Endothelial cell of umbilical vein (primary cell): ENCODE measurements around the gene EFHC1. TPM values are rescaled to one million over a fixed set of nuclear protein-coding genes. Genes with fewer than 3 reads are reported as not detected.

Source experiments
- BruUV-seq: library from RNA; stranded (reverse); fragments of 400-500 nt; replicated peaks from 2 replicates; lab custom pipeline; 2021; lab: Mats Ljungman, UMichigan
- CTCF ChIA-PET: fragments of 300-600, 350-600 bp; sonication (Branson Sonifier 250); formaldehyde crosslinking; loops from one replicate; lab custom pipeline; 2021; ENCODE audit warnings: antibody characterized with exemption, inconsistent platforms; lab: Charles Lee
- POLR2A ChIA-PET: fragments of 300-600, 350-600 bp; sonication (Branson Sonifier 250); formaldehyde crosslinking; loops from one replicate; lab custom pipeline; 2021; ENCODE audit warnings: antibody characterized with exemption, inconsistent platforms; lab: Charles Lee
- DNase-seq: peaks from one replicate; pipeline ENCODE4 v3.0.0-alpha.2; 2011; ENCODE audit warnings: low read depth, low spot score
- FAIRE-seq: peaks from 2 replicates; lab custom pipeline; 2011; peaks lifted over from hg19 to GRCh38; lab: Jason Lieb, UNC
- H2AFZ ChIP-seq: 2 replicates; pipeline ENCODE4 v1.6.0; 2012; ENCODE audit warnings: low read depth, low read length, control low read depth, inconsistent platforms
- H3K27ac ChIP-seq: 2 replicates; pipeline ENCODE4 v1.5.1; 2011; ENCODE audit warnings: low read depth, mild to moderate bottlenecking, control low read depth, low read length, moderate library complexity; ENCODE audit not compliant: insufficient read depth
- H3K27me3 ChIP-seq, 2 experiments: 2 replicates each; pipeline versions ENCODE4 v1.6.0 to v1.6.1; 2011; ENCODE audit warnings: low read length in 2 of 2, mixed read lengths in 1 of 2; ENCODE audit not compliant: control insufficient read depth in 2 of 2, insufficient read depth in 2 of 2
- H3K36me3 ChIP-seq, 2 experiments: 2 replicates in 1 of 2; 3 replicates in 1 of 2; pipeline ENCODE4 v1.5.1; 2011; ENCODE audit warnings: low read length in 2 of 2, mild to moderate bottlenecking in 1 of 2, moderate library complexity in 1 of 2; ENCODE audit not compliant: control insufficient read depth in 2 of 2, insufficient read depth in 2 of 2; ENCODE audit errors: extremely low read depth in 1 of 2
- H3K4me1 ChIP-seq: 3 replicates; pipeline ENCODE4 v1.5.1; 2011; ENCODE audit warnings: mild to moderate bottlenecking, low read length; ENCODE audit not compliant: control insufficient read depth, insufficient read depth; ENCODE audit errors: extremely low read depth
- H3K4me2 ChIP-seq: 2 replicates; pipeline ENCODE4 v1.6.1; 2011; ENCODE audit warnings: low read length, control low read depth, mixed read lengths; ENCODE audit not compliant: insufficient read depth
- H3K4me3 ChIP-seq, 3 experiments: fragments of 200-600 bp in 1 of 3; sonication (generic), shearing (Covaris generic) in 1 of 3; replicated peaks in 1 of 3; 2 replicates each; pipeline ENCODE4 v1.5.1; 2011 to 2016; ENCODE audit warnings: control low read depth in 3 of 3, low read length in 3 of 3, mild to moderate bottlenecking in 2 of 3, inconsistent platforms in 1 of 3, low read depth in 1 of 3, moderate library complexity in 1 of 3; ENCODE audit not compliant: insufficient read depth in 1 of 3
- H3K79me2 ChIP-seq: 2 replicates; pipeline ENCODE4 v1.6.0; 2012; ENCODE audit warnings: low read length, inconsistent platforms; ENCODE audit not compliant: control insufficient read depth, insufficient read depth
- H3K9ac ChIP-seq: replicated peaks from 2 replicates; pipeline ENCODE3; 2011; ENCODE audit warnings: low read length, control low read depth; ENCODE audit not compliant: insufficient read depth; ENCODE audit errors: extremely low read depth
- H3K9me1 ChIP-seq: replicated peaks from 3 replicates; pipeline ENCODE4 v1.6.0; 2011; ENCODE audit warnings: mild to moderate bottlenecking, low read length; ENCODE audit not compliant: control insufficient read depth, insufficient read depth; ENCODE audit errors: extremely low read depth
- H3K9me3 ChIP-seq: replicated peaks from 2 replicates; pipeline ENCODE4 v1.5.1; 2012; ENCODE audit warnings: low read length, inconsistent platforms; ENCODE audit not compliant: control insufficient read depth, insufficient read depth
- H4K20me1 ChIP-seq: replicated peaks from 2 replicates; pipeline ENCODE3; 2011; ENCODE audit warnings: mild to moderate bottlenecking, low read length; ENCODE audit not compliant: control insufficient read depth, insufficient read depth; ENCODE audit errors: extremely low read depth
- EZH2 ChIP-seq: IDR thresholded peaks from 2 replicates; pipeline ENCODE4 v1.6.1; 2012; ENCODE audit warnings: borderline replicate concordance, low read depth, mild to moderate bottlenecking, moderate library complexity, low read length, inconsistent platforms; ENCODE audit not compliant: severe bottlenecking
- FOS ChIP-seq: IDR thresholded peaks from 2 replicates; pipeline ENCODE4 v1.6.1; 2011; ENCODE audit warnings: mild to moderate bottlenecking, low read length, moderate library complexity, borderline replicate concordance; ENCODE audit not compliant: insufficient read depth
- GATA2 ChIP-seq: IDR thresholded peaks from 2 replicates; pipeline ENCODE4 v1.7.0; 2011; ENCODE audit warnings: low read depth, mild to moderate bottlenecking, moderate library complexity, mixed read lengths, low read length; ENCODE audit not compliant: insufficient read length, insufficient read depth
- JUN ChIP-seq: IDR thresholded peaks from 2 replicates; pipeline ENCODE4 v1.6.1; 2011; ENCODE audit warnings: borderline replicate concordance, low read depth; ENCODE audit not compliant: insufficient read length, insufficient read depth
- MAX ChIP-seq: IDR thresholded peaks from 2 replicates; pipeline ENCODE4 v1.6.1; 2011; ENCODE audit not compliant: insufficient read depth, insufficient read length
- POLR2A ChIP-seq: IDR thresholded peaks from 2 replicates; pipeline ENCODE4 v1.6.1; 2012; ENCODE audit warnings: low read depth, mild to moderate bottlenecking, control low read depth, low read length
- POLR2AphosphoS5 ChIP-seq: IDR thresholded peaks from 2 replicates; pipeline ENCODE4 v1.6.1; 2012; ENCODE audit warnings: low read depth, mild to moderate bottlenecking, control low read depth, low read length, moderate library complexity; ENCODE audit not compliant: insufficient read depth
- dilution Hi-C: fragments of 300-500 bp; cut with MboI; formaldehyde crosslinking; loops from one replicate; pipeline ENCODE4 v1.15.0; 2019; ENCODE audit warnings: low sequenced_read_pairs; ENCODE audit not compliant: extremely low pct_ligation_motif_present
- intact Hi-C: fragments of 100-400 bp; cut with micrococcal nuclease; formaldehyde crosslinking; loops from one replicate; pipeline ENCODE4 v1.10.0; 2022
- polyA plus RNA-seq, 4 experiments: library from polyadenylated mRNA; depleted of rRNA in 3 of 4; stranded (reverse) in 3 of 4; unstranded in 1 of 4; fragments of >200 nt; gene quantifications; 2 replicates each; pipeline versions ENCODE4 v1.2.1 to v1.2.3, GENCODE V29; 2011 to 2012; ENCODE audit warnings: missing spikeins in 1 of 4
- total RNA-seq: library from RNA; stranded (reverse); gene quantifications from 2 replicates; pipeline ENCODE4 v1.2.3, GENCODE V29; 2021
- TF ChIP-seq, protein P1 (sequence below), 2 donors: IDR thresholded peaks; 1 replicate in 1 of 2; 2 replicates in 1 of 2; pipeline ENCODE4 v1.5.1; 2011; ENCODE audit warnings: low read length in 2 of 2, mild to moderate bottlenecking in 2 of 2, moderate library complexity in 2 of 2, control low read depth in 1 of 2, inconsistent platforms in 1 of 2, low read depth in 1 of 2; ENCODE audit not compliant: insufficient read depth in 1 of 2; ENCODE audit errors: extremely low read depth in 1 of 2

Gene EFHC1
- total and polyA plus RNA-seq, 2 donors (not counting 3 experiments of a cell fraction or from before 2014, with no cell fraction given) = 14.6 to 17.6 TPM

DNA sequence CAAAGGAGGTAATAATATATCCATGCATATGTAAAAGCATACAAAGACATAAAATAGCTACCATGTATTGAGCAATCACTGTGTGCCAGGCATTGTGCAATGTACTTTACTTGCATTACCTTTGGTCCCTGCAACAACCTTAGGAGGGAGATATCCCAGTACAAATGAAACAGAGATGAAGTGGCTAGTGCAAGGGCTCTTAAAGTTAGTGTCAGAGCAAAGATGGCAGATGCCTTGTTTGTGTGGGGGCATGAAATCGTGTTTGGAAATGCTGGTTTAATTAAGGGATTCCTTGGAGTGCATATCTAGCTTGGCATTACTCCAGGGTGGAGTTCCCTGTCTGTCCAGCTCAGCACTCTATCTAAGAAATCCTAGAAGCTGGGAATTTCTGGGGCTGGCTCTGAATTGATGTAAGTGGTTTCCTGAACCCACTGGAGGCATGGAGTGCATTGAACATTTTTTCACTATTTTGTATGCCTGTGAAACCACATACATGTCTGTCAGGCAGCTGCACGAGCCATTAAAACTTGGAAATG, 48.4 kb upstream of the EFHC1 start:
- H3K27ac ChIP-seq = no peak overlapping the region
- H3K9me1 ChIP-seq = no peaks in the 10 kb centered on the region
- BruUV-seq = no TSS peak
- DNase-seq = no peak
- no peak for FAIRE-seq
- no peak overlapping the region for H2AFZ ChIP-seq
- H3K27me3 ChIP-seq = no peaks in the 10 kb centered on the region
- intact Hi-C loops = no loop called here
- TF ChIP-seq FOS (no peak), POLR2AphosphoS5 (no peak), EZH2 (no peak), JUN (no peak), GATA2 (no peak), POLR2A (no peak), MAX (no peak)
- TF ChIP-seq, protein P1, sequence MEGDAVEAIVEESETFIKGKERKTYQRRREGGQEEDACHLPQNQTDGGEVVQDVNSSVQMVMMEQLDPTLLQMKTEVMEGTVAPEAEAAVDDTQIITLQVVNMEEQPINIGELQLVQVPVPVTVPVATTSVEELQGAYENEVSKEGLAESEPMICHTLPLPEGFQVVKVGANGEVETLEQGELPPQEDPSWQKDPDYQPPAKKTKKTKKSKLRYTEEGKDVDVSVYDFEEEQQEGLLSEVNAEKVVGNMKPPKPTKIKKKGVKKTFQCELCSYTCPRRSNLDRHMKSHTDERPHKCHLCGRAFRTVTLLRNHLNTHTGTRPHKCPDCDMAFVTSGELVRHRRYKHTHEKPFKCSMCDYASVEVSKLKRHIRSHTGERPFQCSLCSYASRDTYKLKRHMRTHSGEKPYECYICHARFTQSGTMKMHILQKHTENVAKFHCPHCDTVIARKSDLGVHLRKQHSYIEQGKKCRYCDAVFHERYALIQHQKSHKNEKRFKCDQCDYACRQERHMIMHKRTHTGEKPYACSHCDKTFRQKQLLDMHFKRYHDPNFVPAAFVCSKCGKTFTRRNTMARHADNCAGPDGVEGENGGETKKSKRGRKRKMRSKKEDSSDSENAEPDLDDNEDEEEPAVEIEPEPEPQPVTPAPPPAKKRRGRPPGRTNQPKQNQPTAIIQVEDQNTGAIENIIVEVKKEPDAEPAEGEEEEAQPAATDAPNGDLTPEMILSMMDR (IDR thresholded peaks at IDR 0.05; ENCODE audit: extremely low read depth in 1 of 2, insufficient read depth in 1 of 2, low read depth in 1 of 2, low read length in 2 of 2) = no peak
- H3K9me3 ChIP-seq = no peaks in the 10 kb centered on the region
- H3K4me2 ChIP-seq = no peak overlapping the region
- H4K20me1 ChIP-seq = no peaks in the 10 kb centered on the region
- dilution Hi-C loops = no loop called here
- no peaks in the 10 kb centered on the region for H3K36me3 ChIP-seq
- no peaks in the 10 kb centered on the region for H3K79me2 ChIP-seq
- no peak overlapping the region for H3K9ac ChIP-seq
- ChIA-PET CTCF (interaction anchor here (1.0 to 1.8 kb wide), 3 partner anchors 10 to 28 kb away, joined by 3 to 5 read pairs (median 4); partner anchors contain the start of gene PAQR8), POLR2A (no interaction called here)
- no peak overlapping the region for H3K4me3 ChIP-seq
- H3K4me1 ChIP-seq = no peaks in the 10 kb centered on the region
